ENCODE measurements around the gene GRIPAP1.
A peak's percentile ranks its signal among the peaks of the same experiment; 100 is the strongest.
"Not testable (repeated sequence)": the region's sequence is repeated elsewhere in the genome, so short reads cannot be mapped to it uniquely, and the experiment has no call there.

GRIPAP1 gene

GRCh38 chrX:48997455-48997854 is 4.6 kb downstream of the GRIPAP1 start:
- no peak for DNase-seq

- no peak for DNase-seq
Measured at GRCh38 chrX:48996969-48997368, 5.1 kb downstream of the GRIPAP1 start.

GRCh38 chrX:48992341-48992740 is 9.7 kb downstream of the GRIPAP1 start:
- no peak for DNase-seq

GRCh38 chrX:48989483-48989882 is 12.6 kb downstream of the GRIPAP1 start:
- DNase-seq: no peak

DNA sequence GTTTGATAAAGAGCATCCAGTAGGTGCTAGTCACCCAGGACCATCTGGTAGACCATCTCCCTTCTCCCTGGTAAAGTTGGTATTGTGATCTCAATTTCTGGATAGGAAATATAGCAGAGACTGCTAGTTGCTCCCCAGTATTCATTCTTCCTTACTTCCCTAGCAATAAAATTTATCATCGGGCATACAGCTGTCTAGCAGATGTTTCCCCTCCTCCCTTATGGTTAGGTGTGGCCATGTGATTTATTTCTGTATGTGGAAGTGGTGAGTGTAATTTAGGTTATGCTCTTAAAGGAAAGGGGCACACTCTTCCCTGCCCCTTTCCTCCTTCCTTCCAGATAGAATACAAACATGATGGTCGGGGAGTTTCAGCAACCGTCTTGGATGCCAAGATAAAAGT is 18.2 kb downstream of the GRIPAP1 start:
- no peak for DNase-seq

DNA sequence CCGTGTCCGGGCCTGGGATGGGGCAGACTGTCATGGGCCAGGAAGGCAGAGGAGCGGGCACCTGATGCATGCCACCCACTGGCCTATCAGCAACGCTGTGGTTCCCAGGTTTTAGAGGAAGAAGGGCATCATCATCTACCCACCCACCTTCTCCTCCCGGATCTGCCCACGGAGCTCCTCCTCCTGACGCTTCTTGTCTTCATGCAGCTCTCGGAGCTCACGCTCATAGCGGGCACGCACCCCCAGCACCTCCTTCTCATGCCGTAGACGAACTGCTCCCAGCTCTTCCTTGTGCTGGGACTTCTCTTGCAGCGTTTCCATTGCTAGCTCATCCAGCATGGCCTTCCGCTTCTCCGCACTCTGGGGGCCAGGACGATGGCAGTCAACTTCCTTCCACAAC is 19.0 kb downstream of the GRIPAP1 start:
- DNase-seq: no peak

DNA sequence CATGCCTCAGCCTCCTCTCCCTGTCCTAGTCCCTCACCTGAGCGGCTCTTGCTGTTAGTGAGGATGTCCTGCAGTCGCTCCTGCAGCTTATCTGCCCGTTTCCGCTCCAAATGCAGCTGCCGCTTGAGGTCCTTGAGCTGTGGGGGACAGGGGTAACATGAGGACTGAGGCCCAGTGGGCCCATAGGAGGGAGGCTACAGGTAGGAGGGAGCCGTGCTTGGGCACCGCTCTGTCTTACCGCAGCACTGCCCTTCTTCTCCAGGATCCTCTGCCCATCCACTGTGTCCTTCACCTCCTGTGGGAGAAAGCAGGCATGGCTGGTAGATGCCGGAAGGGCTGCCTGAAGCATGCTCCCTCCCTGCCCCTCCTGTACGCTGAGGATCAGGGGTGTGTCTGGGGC is 20.9 kb downstream of the GRIPAP1 start:
- no peak for DNase-seq

GRCh38 chrX:48980341-48980740 is 21.7 kb downstream of the GRIPAP1 start:
- DNase-seq: not testable (repeated sequence)

GRCh38 chrX:48978226-48978625 is 23.8 kb downstream of the GRIPAP1 start:
- no peak for DNase-seq

- no peak for DNase-seq
Measured at GRCh38 chrX:48976086-48976485, 26.0 kb downstream of the GRIPAP1 start.

DNA sequence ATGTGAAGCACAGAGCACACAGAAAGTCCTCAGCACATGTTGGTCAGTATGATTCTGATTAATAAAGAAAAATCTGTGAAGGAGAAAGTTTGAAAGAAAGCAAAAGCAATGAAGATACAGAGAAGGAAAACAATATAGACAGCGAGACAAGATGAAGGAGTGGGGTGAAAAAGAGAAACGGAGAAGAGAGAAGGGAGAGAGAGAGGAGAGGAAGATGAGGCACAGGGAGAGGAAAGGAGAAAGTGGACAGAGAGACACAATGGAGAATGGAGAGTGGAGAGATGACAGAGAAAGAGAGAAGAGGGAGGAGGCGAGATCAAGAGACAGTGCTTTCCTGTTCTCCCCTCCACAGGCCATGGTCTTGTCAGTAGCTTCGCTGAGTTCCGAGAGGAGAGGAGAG is 26.5 kb downstream of the GRIPAP1 start:
- DNase-seq: no peak

- no peak for DNase-seq
Measured at GRCh38 chrX:48975041-48975440, 27.0 kb downstream of the GRIPAP1 start.

DNA sequence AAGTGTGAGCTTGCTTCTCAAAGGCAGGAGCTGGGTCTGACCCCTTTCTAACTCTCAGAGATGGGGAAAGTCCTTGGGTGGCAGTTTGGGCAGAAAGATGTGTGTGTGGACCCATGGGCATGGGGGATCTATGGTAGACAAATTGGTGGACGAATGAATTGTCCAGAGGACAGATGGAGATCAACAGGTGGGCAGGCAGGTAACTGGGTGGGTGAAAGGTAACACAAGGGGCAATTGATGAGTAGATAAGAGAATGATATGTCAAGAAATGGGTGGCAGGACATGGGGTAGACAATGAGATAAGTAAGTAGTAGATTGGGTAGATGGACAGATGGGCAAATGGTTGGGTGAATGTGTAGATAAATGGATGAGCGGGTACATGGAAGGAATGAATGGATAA is 27.5 kb downstream of the GRIPAP1 start:
- DNase-seq: no peak

DNA sequence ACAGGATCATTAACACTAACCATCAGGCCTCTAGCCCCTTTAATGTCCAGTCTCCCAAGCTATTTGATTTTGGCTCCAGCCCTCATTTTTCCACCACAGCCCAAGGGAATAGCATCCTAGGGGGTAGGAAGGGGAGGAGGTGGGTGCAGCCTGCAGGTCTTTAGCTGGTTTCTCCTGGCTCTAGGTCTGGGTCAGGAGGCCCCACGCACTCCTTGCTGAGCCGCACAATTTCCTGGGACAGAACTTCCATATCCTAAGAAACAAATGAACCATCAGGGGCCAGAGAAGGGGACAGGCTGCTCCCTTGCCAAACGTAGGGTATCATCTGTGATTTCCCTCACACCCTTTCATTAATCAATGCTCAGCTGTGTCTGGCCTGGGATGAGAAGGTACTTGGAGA is 28.0 kb downstream of the GRIPAP1 start:
- DNase-seq: no peak

DNA sequence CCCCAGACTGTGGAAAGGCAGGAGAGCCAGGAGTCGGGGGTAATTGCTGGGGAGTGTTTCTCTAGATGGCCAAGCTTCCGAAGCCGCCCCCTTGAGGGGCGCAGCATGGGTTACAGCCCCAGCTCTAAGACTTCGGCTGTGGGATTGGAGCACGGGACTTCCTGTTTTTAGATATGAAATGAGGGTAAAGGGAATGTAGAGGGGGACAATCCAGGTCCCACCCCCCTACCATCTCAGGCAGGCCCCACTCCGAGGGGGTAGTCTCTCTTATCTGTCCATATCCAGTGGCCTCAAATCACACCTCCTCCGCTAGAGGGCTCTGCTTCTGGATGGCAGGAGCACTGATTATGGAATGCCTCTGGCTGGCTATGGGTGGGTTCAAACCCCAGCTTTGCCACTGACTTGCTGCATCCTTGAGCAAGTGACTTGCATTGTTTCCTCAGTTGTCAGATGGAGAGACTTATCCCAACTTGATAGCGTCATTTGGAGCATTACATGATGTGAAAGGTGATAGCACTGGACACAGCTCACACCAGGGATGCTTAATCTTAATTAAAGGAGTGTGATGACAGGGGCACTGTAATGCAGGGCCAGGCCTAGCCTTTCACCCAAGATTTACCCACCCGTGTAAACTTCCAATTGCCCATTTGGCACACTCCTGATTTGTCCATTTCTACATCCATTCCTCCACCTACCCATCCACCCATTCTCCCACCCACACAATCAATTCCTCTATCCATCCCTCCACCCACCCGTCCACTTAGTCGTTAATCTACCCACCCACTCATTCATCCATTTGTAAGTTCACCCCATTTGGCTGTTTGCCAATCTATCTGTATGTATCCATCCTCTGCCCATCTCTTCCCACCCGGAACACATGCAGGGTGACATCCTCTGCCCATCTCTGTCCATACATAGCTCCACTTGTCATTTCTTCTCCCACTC is 29.6 kb downstream of the GRIPAP1 start:
- DNase-seq: peak; percentile 20 to 21

- no peak for DNase-seq
Measured at GRCh38 chrX:48971249-48972219, 30.5 kb downstream of the GRIPAP1 start, which contains the start of gene KCND1. KCND1 (minus strand) TSS chrX:48971844; CDS start chrX:48970271, 1,573 bp downstream.

DNA sequence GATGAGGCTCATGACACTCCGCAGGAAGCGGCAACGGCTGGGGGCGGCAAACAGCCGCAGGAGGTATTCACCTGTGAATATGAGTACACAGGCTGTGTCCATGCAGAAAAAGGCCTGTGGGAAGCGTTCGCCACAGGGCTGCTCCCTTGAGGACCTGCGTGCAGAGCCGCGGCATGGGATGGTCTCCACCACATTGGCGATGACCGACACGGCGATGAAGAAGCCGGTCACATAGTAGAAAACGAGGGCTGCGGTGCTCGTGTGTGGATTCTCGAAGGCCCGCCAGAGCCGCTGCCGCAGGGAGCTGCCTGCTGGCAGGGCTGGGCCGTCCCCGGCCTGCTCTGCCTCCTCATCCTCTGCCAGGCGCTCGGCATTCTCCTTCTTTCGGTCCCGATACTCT is 32.6 kb downstream of the GRIPAP1 start:
- no peak for DNase-seq

DNA sequence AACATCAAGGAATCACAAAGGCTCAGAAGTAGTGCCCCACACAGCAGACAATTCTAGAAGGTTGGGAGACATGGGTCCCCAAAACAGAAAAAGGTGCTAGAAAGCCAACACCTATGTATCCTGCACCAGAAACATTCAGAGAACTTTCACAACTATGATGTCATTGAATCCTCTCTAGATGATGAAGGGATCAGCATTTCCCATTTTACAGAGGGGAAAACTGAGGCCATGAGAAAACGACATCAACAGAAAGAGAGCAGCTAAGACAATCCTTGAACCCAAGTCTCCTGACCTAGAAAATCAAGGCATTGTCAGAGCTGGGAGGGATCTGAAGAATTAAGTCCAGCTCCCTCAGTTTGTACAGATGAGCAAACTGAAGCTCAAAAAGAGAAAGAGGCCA is 33.7 kb downstream of the GRIPAP1 start:
- no peak for DNase-seq

- no peak for DNase-seq
Measured at GRCh38 chrX:48966796-48967579, 35.1 kb downstream of the GRIPAP1 start.

- DNase-seq: no peak
Measured at GRCh38 chrX:48965959-48966358, 36.1 kb downstream of the GRIPAP1 start.

DNA sequence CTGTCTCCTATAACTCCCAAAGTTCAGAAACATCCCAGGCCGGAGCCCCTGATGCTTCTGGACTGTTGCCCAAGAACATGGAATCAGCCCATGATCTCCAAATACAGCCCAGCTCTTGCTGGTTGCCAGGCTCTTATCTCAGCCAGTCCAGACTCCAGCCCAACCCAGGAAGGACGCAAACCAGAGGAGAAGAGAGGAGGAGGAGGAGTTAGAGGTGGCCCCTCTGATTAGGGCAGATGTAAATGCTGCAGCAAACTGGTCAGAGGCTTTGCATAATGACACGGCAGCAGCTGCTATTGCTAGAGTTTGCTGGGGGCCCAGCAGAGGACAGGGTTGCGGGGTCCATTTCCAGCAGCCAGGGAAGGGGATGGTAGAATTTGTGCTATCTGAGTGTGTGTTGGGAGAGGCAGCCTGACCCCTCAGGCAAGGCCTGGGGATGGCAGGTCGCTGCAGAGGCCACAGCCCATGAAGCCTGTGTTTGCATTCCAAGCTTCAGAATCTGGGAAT is 40.4 kb downstream of the GRIPAP1 start:
- DNase-seq: no peak

GRCh38 chrX:48960291-48960690 is 41.8 kb downstream of the GRIPAP1 start:
- DNase-seq: no peak
